ENCODE data around the gene PAM16.

Gene PAM16

DNA sequence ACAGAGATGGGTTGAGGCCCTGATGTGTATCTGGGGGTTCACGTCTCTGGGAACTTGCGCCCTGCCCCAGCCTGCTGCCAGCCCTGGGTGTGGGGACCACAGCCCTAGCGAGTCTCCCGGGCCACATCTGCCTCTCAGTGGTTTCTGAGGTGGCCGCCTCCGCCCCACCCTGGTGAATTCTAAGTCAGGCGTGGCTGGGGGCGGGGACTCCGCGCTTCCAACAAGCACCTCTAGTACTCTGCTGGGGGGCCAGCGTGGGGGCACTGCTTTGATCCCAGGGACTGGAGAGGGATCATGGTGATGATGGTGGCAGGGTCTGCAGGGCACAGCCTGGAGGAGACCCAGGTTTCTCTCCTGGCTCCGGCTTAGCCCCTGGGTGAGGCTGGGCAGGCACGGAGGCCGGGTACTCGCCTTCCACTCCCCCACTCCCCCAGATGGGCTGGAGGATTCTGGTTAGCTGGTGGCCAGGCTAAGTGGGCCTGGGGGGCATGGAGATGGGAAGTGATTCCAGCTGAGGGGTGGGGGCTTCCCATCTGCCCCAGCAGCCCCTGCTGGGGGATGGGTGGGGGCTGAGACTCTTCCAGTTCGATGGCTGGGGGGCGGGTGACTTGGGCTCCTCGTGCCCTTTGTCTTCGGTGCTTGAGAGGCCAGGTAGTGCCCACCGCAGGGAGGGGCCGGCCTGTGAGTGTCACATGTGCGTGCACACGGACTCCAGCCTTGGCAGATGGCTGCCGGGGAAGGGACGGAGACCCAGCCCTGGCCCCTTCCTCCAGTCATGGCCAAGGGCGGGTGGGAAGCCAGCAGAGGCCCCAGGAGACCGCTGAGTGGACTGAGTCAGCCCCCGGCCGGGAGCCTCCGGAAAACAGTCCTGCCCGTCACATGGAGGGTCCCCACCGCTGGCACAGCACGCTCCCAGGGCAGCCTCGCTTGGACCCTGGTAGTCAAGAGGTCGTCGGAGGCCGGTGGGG is 31.4 kb downstream of the PAM16 start:
- peak in 1 of 2 donors; percentile 32 for DNase-seq (ENCODE audit: low read depth in 2 of 2)

DNA sequence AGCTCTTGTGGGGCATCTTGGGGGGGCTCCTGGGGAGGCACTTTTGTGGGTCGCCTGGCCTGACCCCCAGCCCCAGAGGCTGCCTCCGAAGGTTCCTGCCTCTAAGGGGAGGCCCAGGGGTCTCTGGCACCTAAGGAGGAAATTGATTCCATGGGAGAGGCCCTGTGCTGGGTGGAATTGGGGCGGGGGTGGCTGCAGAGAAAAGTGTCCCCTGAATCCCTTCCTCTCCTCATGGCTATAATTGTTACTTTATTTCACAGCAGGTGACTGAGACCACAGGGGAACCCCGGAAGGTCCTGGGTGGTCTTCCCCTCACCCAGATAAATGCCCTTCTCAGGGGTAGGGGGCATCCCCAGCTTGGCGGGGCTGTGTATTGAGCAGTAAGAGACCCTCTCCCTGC is 32.2 kb downstream of the PAM16 start:
- no peak for DNase-seq (ENCODE audit: low read depth in 2 of 2)

DNA sequence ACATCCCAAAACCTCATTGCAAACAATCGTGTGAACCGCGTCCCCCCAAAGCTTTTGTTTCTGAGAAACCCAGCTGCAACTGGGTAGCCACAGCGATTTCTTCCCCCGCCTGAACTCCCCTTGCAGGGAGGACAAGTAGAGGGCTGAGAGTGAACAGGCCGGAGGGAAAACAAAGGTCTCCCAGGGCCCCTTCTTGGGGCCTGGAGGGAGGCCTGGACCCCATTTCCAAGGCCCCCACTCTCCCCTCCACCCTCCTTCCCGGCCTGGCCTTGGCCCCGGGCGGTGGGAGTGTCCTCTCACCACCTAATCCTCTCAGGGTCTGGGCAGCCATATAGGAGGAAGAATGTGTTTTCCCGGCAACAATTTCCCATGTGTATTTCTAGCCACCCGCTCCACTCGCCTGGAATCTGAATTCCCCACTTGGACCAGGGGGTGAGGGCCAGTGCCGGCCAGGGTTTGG is 32.6 kb downstream of the PAM16 start:
- no peak for DNase-seq (ENCODE audit: low read depth in 2 of 2)

DNA sequence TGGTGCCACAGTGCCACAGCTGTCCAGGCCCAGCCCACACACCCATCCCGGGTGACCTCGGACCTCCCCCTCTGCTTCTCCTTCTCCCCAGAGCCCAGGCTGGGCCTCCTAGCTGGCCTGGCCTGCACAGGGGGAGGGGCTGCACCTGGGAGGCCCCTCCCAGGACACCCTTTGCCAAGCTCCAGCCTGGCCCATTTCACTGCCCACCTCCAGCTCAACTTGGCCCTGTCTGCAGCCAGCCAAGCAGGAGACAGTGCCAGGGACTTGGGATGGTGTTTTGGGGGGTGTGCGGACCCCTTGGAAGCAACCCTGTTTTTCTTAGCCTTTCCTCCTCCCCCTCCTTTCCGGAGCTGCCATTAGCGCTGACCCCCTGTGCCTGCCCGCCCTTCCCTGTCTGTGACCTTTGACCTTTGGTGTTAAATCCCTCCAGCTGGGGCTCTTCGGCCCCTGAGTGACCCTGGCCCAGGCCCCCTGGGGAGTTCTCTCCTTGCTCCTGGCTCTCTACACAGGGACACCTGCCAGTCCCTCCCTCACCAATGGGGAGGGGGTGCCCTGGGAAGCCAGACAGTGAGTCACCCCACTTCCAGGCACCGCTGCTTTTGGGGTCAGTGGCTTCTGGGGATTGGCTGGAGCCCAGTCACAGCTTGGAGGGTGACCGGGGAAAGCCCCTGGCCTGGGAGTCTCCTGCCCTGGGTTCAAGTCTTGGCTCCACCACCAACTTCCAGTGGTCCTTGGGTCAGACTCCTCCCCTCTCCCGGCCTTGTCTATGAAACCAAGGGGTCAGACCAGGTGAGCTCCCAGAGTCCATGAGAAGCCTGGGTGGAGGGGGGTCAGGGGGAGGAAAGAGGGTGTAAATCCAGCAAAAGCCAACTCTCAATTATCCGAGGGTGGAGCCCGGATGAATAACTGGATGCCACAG is 33.3 kb downstream of the PAM16 start:
- no peak for DNase-seq (ENCODE audit: low read depth in 2 of 2)

DNA sequence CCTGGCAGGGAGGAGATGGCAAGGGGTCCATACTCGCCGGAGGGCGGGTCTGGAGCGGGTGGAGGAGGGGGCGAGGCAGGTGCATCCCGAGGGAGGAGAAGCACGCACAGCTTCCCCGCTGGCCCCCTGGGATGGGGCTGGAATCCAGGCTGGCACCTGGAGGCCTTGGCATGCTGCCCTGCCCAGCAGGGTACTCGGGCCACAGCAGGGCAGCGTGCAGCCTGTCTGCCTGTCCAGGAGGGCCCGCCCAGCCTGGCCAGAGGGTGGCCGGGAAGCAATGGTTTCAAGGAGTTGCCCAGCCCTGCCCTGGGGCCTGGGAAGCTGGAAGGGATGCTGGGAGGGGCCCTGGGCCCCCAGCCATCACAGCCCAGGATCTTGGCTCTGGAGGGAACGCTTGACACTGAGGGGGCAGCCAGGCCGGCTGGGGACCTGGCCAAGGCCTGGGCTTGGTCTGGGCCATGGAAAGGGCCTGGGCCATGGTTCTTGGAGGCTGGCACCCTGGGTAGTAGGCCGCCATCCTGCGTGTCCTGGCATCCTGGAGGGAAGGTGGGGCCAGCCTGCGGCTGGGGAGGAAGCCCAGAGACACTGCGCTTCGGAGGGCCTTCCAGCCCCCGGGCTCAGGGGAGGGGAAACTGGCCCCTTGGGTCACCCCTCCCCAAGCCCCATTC is 34.1 kb downstream of the PAM16 start:
- DNase-seq (ENCODE audit: low read depth in 2 of 2) = no peak

DNA sequence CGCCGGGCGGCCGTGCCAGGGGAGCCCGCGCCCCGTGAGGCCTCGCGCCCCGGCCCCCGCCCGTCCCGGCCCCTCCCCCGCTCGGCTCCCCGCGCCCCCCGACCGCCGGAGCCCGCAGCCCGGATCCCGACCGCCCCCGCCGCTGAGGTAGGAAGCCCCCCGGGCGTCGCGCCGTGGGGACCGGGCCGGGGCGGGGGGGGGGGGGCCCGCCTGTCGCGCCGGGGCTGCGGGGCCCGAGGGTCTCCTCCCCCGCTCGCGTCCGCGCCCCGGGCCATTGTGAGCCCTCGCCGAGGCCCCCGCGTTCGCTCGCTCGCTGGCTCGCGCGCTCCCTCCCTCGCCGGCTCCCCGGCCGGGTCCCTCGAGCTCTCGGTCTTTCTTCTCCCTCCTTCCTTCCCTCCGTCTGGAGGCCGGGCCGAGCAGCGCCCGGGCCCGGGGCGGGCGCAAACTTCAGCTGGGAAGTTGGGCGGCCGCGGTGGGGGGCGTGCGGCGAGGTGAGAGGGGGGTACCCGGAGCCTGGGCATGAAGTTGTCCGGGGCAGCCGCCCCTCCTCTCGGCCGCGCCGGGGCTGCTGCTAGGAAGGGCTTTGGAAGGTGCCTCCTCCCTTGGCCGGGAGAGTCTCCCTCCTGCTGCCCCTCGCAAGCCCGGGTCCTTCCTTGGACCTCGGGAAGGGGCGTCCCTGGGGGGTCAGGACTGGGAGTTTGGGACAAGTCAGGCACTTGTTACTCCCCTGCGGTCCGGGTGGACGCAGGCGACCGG is 34.8 kb downstream of the PAM16 start:
- no peak for DNase-seq (ENCODE audit: low read depth in 2 of 2)

DNA sequence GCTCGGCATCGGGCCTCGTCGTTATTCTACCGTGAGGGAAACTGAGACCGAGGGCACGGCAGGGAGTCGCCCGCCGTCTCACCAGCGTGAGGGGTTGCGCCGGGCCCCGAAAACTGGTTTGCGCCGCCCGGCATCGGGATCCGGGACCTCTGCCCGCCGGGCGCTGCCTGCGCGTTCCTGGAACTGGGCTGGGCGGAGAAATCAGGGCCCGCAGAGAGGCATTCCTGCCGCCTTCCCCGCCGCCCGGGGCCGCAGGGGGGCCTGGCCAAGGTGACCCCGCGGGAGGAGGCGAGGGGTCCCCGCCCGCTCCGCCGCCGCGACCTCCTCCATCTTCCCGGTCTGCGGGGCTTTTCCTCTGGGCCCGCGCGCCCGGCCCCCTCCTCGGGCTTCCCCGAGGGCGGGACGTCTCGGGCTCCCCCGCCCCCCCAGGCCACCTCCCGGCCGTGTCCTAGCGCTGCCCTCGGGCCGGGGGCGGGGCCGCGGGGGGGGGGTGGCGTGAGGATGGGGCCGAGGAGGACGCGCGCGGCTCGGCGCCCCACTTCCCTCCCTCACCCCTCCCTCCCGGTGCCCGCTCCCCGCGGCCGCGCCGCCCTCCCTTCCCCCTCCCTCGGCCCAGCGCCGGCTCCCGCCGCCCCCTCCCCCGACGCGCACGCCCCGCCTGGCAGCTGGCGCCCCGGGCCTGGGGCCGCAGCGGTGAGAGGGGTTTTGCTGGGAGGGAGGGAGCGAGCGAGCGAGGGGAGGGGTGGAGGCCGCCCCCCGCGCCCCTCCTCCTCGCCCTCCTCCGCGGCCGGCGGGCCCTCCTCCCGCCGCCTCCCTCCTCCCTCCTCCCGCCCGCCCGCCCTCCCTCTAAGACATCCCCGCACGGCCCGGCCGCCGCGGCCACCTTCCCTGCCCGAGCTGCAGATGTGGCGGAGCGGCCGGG is 35.7 kb downstream of the PAM16 start, which contains the start of gene GLIS2:
Gene GLIS2, plus strand, starts transcription at position 882 of the 922 bp plus-strand sequence. CDS start 16,214 bp downstream, outside the sequence.
- DNase-seq (ENCODE audit: low read depth in 2 of 2) = no peak

DNA sequence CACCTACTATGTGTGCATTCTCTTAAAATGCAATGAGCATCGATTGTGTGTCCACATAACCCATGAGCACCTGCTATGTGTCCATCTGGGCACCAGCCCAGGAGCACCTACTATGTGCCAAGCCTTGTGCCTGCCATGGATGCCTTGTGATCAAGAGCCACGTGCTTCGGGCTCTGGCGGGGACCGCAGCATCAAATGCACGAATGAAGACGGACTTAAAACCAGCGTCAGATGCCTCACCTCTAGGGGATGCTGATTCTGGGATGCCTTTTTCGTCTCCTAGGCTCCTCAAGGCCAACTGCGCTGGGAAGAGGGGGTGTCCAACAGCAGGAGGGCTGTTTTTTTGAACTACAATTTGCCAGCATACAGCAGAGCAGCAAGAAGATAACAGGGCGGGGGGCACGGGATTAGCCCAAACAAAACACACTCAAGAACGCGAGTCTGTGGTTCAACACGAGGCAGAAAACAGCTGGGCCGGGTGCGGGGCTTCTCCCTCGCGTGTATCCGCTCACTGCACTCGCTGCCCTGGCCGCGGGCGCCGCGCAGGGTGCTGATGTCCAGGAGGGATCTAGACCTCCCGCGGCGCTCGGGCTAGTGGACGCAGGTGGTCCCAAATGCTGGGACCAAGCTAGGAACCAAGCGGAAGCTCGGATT is 36.5 kb downstream of the PAM16 start:
- DNase-seq (ENCODE audit: low read depth in 2 of 2) = no peak

DNA sequence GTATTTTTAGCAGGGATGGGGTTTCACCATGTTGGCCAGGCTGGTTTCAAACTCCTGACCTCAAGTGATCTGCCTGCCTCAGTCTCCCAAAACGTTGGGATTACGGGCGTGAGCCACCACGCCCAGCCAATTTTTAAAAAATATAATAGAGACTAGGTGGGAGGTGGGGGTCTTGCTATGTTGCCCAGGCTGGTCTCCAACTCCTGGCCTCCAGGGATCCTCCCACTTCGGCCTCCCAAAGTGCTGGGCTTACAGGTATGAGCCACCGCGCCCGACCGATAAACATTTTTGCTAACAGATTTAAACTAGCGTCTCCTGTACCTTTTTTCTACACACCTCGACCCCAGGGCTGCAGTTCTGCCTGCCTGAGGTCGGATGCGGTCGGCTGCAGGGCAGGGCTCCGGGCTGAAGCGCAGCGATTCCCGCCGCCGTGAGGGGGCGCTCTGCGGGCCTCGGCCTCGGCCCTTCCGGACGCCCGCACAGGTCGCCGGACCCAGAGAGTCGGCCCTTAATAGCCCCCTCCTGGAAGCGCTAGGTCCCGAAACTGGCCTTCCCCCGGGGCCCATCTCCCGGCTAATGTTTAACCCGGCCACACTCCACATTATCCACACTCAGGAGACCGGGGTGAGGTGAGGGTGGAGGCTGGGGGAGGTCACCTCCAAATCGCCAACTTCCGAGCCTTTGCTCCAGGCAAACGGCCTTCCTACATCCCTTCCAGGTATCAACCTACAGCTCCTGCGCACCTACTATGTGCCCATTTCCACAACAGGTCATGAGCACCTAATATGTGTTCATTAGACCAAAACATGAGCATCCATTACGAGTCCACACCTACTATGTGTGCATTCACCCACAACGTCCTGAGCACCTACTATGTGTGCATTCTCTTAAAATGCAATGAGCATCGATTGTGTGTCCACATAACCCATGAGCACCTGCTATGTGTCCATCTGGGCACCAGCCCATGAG is 37.3 kb downstream of the PAM16 start:
- no peak for DNase-seq (ENCODE audit: low read depth in 2 of 2)

DNA sequence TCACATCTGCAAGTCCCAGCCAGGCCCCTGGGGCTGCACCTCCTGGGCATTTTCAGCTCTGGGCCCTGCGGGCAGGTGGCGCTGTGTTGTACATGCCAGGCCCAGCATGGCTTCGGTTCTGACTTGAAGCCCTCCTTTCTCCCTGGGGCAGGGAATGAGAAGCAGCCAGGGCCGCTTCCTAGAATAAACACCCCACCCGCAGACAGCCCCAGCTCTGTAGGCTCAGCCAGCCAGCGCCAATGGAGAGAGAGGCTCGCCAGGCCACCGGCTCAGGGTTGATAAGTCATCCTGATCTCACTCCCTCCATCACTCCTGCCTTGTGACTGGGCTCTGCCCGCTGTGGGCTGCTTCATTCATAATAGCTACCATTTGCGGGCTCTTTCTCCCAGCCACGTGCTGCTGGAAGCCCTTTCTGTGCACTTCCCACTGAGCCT is 41.3 kb downstream of the PAM16 start:
- DNase-seq (ENCODE audit: low read depth in 2 of 2) = no peak

DNA sequence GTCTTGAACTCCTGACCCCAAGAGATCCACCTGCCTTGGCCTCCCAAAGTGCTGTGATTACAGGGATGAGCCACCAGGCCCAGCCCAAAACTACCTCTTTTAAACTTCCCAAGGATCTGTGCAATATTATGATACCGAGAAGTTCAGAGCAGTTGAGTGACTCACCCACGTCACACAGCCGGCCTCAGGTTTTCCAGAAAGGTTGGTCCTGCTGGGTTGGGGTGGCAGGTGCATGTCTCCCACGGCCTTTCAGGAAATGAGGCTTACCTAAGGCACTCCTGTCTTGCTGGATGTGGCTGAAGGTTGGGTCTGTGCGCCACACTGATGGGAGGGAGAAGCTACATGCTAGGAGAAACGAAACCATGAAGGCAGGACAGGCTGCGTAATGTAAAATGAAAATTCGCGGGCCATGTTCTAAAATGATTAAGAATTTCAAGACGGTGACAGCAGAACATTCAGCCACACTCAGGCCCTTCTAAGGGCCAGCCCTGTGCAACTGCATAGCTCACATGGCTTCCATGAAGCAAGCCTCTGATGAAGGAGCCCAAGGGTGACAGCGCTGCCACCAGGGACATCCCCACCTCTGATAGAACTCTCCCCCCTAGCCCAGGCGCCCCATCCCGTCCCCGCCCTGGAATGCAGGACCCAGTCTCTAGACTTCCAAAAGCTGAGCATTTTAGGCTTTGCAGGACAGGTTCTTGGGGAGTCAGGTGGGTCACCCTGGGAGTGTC is 41.9 kb downstream of the PAM16 start:
- DNase-seq (ENCODE audit: low read depth in 2 of 2) = no peak

DNA sequence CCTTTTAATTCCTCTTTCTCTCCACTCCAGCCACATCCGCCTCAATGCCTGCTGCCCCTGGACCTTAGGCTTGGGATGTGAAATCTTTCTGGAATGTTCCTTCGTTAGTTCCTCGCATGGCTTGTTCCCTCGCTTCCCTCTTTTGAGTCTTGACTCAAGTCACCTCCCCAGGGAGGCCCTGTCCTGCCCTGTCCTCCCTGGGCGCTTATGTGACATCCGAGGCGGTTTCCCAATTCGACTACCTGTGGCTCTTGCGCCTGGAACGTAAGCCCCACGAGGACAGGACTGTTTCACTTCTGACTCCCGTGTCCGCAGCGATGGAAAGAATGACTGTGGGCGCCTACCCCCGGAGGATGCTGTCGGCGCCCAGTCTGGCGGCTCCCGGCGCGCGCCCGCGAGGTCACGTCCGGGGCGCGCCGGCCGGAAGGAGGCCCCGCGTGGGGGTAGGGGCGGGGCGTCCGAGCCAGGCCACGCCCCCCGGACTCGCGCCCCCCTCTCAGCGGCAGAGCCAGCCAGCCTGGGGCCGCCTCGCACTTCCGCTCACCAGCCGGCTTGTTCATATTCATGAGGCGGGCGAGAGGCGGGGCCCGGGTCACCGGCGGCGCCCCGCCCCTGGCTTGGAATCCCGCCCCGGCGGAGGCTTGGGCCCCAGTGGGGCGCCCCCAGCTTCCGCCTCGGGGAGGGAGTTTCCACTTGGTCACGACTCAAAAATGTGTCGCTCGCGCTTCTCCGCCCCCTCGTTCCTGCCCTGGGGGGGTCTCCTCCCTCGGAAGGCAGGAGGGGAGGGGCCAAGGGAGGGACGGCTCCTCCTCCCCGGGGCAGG is 43.7 kb downstream of the PAM16 start:
- DNase-seq (ENCODE audit: low read depth in 2 of 2) = peak; percentile 81 to 91

DNA sequence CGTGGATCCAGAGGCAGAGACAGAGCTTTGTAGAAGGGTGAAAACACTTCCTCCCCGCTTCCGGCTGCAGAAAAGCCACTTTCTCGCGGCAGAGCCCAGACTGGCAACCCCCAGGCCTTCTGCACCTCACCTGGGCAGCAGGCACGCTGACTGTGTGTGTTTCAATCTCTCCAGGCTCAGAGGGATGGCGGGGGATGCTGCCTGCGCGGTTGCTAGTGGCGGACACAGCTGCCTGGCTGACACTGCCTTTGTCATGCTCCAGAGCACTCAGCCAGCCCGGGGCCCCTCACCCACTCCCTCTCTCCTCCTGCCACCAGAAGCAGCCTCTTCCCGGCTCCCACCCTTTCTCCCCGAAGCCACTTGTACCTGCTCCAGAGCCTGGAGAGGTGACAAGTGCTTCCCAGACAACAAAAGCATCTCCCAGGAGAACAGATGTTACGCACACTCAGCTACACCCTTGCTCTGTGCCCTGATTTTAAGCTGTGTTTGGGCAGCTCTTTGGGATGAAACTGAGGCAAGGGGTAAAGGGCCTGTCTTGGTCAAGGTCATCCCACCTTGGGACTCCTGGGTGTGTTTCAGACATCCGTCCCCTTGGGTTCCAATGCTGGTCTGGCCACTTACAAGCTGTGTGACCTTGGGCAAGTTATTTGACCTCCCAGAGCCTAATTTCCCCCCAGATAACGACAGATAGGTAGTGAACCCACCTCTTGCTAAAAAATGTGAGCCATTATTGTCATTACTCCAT is 44.5 kb downstream of the PAM16 start:
- no peak for DNase-seq (ENCODE audit: low read depth in 2 of 2)

DNA sequence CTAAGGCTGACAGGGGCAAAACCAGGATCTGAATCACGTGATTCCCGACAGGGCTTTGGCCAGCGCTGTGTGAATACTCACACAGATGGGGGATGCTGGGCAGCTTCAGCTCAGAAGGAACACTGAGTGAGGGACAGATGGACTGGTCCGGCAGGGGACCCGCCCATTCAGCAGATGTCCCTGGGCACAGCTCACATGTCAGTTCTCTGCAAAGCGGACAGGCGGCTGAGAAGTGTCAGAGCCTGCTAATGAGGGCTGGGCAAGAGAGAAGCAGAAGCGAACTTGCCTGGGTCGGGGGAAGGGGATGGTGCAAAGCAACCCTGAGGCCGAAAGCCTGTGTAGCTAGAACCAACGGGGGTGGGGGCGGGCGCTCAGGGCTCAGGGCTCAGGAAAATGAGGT is 47.1 kb downstream of the PAM16 start:
- no peak for DNase-seq (ENCODE audit: low read depth in 2 of 2)

DNA sequence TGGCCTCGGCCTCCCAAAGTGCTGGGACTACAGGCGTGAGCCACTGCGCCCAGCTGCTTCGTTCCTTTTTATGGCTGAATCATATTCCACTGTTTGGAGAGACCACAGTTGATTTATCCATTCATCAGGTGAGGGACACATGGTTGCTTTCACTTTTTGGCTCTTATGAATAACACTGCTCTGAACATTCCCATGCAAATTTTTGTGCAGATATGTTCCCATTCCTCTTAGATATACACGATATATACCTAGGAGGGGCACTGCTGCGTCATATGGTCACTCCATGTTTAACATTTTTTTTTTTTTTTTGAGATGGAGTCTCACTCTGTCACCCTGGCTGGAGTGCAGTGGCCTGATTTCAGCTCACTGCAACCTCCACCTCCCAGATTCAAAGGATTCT is 49.2 kb downstream of the PAM16 start:
- no peak for DNase-seq (ENCODE audit: low read depth in 2 of 2)

DNA sequence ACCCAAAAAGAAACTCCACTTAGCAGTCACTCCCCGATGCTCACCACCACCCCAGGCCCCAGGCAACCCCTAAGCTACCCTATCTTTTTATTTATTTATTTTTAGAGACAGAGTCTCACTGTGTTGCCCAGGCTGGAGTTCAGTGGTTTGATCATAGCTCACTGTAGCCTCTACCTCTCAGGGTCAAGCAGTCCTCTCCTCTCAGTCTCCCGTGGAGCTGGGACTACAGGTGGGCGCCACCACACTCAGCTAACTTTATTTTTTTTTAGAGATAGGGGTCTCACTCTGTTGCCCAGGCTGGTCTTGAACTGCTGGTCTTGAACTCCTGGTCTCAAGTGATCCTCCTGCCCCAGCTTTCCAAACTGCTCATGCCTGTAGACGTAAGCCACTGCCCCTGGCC is 49.9 kb downstream of the PAM16 start:
- DNase-seq (ENCODE audit: low read depth in 2 of 2) = no peak
